HUES6 (cell line): ENCODE data around the gene KIF12.
"Not testable (repeated sequence)": the region's sequence is repeated elsewhere in the genome, so short reads cannot be mapped to it uniquely, and the experiment has no call there.

ENCODE experiments used
- H3K27ac ChIP-seq: 2 replicates; pipeline ENCODE4 v1.7.0; 2013; ENCODE audit warnings: low read depth, mild to moderate bottlenecking, low read length, inconsistent platforms
- H3K27me3 ChIP-seq: 2 replicates; pipeline ENCODE4 v1.6.1; 2013; ENCODE audit warnings: low read length; ENCODE audit not compliant: control insufficient read depth, insufficient read depth
- H3K36me3 ChIP-seq: 2 replicates; pipeline ENCODE4 v1.6.1; 2013; ENCODE audit warnings: low read length; ENCODE audit not compliant: control insufficient read depth, insufficient read depth
- H3K4me1 ChIP-seq: 2 replicates; pipeline ENCODE4 v1.6.1; 2013; ENCODE audit warnings: low read length; ENCODE audit not compliant: control insufficient read depth, insufficient read depth
- H3K4me3 ChIP-seq: 2 replicates; pipeline ENCODE4 v1.5.1; 2013; ENCODE audit warnings: low read depth, low read length
- H3K9ac ChIP-seq: one replicate; pipeline ENCODE4 v1.6.1; 2013; ENCODE audit warnings: mild to moderate bottlenecking, low read length
- H3K9me3 ChIP-seq: 2 replicates; pipeline ENCODE4 v1.6.1; 2013; ENCODE audit warnings: low read depth, low read length; ENCODE audit not compliant: control insufficient read depth, insufficient read depth

The KIF12 gene

GRCh38 chr9:114048533-114049415 is 50.3 kb downstream of the KIF12 start:
- Histone ChIP-seq H3K9ac (no peak overlapping the region), H3K36me3 (peaks cover 44% of the 10 kb centered on the region), H3K27ac (no peak overlapping the region), H3K4me1 (no peaks in the 10 kb centered on the region), H3K27me3 (no peaks in the 10 kb centered on the region), H3K4me3 (no peak overlapping the region), H3K9me3 (no peaks in the 10 kb centered on the region)

GRCh38 chr9:114047717-114048116 is 51.4 kb downstream of the KIF12 start:
- no peaks in the 10 kb centered on the region for H3K4me1 ChIP-seq
- H3K27ac ChIP-seq = no peak overlapping the region
- H3K27me3 ChIP-seq = no peaks in the 10 kb centered on the region
- no peaks in the 10 kb centered on the region for H3K9me3 ChIP-seq
- H3K4me3 ChIP-seq = no peak overlapping the region
- H3K9ac ChIP-seq = no peak overlapping the region
- peaks cover 39% of the 10 kb centered on the region for H3K36me3 ChIP-seq

GRCh38 chr9:114046875-114047274 is 52.2 kb downstream of the KIF12 start:
- Histone ChIP-seq H3K4me3 (no peak overlapping the region), H3K4me1 (no peaks in the 10 kb centered on the region), H3K27me3 (no peaks in the 10 kb centered on the region), H3K27ac (no peak overlapping the region), H3K9ac (no peak overlapping the region), H3K36me3 (peaks cover 32% of the 10 kb centered on the region), H3K9me3 (no peaks in the 10 kb centered on the region)

GRCh38 chr9:114046237-114046755 is 52.8 kb downstream of the KIF12 start:
- Histone ChIP-seq H3K4me1 (no peaks in the 10 kb centered on the region), H3K36me3 (peaks cover 26% of the 10 kb centered on the region)

GRCh38 chr9:114043660-114044059 is 55.4 kb downstream of the KIF12 start:
- H3K4me1 ChIP-seq, H3K4me3 ChIP-seq, H3K9ac ChIP-seq, H3K27me3 ChIP-seq, H3K27ac ChIP-seq, H3K9me3 ChIP-seq: not testable (repeated sequence)
- H3K36me3 ChIP-seq = peaks cover 10% of the 10 kb centered on the region

More at GRCh38 chr9:114046237-114046755, 52.8 kb downstream of the KIF12 start:
- Histone ChIP-seq H3K27ac (no peak overlapping the region), H3K9ac (no peak overlapping the region), H3K27me3 (no peaks in the 10 kb centered on the region), H3K4me3 (no peak overlapping the region), H3K9me3 (no peaks in the 10 kb centered on the region)
